GM12873 (cell line): ENCODE measurements around the gene PIPOX.

ENCODE experiments used
- TF ChIP-seq, protein P1 (sequence below): IDR thresholded peaks from 2 replicates; pipeline ENCODE4 v1.5.1; 2012; ENCODE audit warnings: low read depth, mild to moderate bottlenecking, moderate library complexity, low read length, control low read depth; ENCODE audit not compliant: insufficient read depth; ENCODE audit errors: missing control alignments

Gene PIPOX

DNA sequence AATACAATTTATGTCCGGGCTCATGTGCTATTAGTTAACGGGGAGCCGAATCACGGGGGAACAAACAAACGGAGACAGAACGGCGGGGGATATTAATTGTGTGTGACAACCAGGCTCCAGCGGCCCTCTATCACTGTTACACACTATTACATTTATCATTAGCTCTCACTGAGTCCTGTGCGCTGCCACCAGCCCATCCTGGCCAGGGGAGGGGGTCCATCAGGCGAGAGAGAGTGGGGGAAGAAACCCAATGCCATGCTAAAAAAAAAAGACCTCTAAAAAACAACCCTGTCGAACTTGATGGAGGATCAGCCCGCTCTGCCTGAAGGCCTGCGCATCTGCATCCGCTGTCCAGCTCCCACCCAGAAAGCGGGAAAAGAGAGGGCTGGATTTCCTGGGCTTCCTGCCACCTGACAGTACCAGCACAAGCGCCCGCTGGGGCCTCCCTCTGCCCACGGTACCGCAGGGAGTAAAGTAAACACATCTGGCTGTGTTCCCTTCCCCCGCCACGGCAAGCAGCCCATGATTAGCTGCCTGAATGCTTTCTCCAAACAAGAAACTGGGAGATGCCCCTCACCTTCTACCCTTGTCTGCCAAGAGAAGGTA lies 41.7 kb downstream of the PIPOX start:
- TF ChIP-seq, protein P1, sequence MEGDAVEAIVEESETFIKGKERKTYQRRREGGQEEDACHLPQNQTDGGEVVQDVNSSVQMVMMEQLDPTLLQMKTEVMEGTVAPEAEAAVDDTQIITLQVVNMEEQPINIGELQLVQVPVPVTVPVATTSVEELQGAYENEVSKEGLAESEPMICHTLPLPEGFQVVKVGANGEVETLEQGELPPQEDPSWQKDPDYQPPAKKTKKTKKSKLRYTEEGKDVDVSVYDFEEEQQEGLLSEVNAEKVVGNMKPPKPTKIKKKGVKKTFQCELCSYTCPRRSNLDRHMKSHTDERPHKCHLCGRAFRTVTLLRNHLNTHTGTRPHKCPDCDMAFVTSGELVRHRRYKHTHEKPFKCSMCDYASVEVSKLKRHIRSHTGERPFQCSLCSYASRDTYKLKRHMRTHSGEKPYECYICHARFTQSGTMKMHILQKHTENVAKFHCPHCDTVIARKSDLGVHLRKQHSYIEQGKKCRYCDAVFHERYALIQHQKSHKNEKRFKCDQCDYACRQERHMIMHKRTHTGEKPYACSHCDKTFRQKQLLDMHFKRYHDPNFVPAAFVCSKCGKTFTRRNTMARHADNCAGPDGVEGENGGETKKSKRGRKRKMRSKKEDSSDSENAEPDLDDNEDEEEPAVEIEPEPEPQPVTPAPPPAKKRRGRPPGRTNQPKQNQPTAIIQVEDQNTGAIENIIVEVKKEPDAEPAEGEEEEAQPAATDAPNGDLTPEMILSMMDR = no peak

DNA sequence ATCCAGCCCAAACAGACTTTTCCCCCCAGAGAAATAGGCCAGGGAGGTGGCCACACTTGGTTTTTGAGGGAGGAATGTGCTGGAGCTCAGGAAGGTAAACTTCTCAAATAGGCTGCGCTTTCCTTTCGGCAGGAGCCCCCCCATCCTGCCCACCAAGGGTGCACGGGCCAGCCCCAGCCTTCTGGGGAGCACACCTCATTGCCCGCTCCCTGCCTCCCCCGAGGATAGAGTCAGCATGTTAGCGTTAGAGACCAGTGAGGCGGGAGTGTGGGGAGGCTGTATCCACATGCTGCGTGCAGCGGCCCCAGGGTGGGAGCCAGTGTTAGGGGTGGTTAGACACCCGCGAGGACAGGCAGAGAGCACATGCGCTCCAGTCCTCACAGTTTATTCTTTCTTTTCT lies 42.3 kb downstream of the PIPOX start:
- TF ChIP-seq, protein P1 = no peak

DNA sequence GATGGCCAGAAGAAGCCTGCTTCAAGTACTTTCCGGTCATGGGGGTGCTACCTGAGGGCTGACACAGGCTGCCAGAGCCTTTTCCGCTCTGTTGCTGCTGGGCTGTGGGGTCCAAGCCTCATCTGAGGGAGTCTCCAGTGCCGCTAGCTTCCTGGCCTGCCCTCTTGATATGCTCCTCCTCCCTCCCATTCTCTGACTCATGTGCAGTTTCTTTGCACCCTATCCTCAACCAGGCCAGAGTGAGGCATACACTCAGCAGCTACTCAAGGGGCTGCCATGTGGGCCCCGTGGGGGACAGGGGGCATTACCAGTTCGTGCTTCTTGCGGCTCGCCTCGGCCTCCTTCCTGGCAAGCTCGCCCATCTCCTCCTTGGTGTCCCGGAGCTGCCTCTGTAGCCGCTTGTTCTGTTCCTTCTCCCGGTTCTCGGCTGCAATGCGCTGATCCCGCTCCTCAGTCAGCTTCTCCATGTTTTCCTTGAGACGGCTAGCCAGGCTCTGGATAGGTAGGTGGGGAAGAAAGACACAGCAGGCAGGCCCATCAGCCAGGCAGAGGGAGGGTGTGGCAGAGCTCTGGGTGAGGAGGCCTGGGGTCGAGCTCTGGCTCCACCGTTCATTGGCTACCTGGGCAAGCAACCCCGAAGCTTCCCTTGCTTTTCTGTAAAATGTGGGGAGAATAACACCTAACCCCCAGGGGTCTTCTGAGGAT lies 43.8 kb downstream of the PIPOX start:
- TF ChIP-seq, protein P1 = no peak

DNA sequence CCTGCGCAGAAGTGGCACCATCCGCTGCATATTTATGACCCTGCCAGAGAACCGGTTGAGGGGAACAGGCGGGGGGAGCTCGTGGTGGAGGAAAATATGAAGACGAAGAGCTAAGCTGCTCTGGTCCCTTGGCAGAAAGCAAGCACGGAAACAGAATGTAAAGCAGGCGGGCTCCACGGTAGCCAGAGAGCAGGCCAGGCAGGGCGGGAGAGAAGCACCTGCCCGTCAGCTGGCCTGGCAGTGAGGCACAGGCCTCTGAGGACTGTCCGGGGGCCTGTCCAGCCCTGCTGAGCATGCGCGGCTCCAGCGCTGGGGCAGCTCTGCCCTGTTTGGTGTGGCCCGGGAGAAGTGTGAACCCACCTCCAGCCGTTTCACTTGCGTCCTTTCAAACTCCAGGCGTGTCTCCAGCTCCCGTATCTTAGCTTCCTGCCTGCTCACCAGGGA lies 46.7 kb downstream of the PIPOX start:
- TF ChIP-seq, protein P1 = no peak

DNA sequence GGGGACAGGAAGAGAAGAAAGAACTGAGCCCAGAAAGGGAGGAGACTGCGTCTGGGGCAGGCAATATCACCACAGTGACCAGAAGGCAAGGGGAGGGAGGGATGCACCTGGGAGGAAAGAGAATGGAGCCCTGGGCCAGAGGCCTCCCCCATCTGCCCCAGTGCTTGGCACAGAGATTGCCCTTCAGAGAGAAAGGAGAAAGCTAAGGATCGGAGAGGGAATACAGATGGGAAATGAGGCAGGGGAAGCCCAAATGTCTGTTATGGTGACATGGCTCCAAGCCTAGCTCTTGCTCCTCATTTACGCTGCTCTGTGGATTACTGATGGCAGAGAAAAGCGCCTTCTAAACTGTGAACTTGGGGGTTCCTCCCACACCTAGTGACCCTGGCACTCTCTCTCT lies 47.2 kb downstream of the PIPOX start:
- TF ChIP-seq, protein P1 = no peak

DNA sequence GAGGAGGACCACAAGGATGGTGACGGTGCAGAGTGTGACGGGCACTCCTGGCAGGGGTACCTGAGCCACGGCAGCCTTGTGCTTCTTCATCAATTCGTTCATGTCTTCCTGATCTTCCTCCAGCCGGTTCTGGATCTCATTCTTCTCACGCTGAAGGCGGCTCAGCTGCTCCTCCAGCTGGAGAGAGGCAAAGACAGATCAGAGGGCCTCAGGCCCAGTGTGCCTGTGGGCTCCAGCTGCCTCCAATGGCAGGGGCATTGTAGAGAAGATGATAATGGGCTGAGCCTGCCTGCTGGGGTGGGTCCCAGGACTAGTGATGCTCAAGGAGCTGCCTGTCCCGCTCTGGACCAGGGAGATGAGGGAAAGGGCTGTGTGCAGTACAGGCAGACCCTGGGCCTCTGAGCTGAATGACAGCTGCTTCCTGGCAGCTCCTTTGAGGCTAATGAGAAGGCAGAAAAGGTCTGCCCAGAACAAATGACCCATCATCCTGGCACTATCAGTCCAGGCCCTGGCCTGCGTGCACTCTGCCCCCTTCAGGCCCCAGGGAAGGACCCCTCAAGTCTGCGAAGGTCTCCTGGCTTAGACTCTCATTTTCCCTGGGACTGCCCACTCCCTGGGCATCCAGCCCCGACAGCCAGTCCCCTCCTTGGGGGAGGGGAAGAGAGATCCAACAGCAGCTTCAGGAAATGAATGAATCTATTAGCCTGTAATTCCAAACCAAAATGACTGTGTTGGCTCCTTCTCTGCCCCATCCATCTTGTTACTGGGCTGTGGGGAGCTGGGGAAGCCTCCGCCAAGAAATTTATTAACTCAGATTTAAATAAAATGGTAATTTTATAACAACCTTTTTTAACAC lies 48.0 kb downstream of the PIPOX start:
- TF ChIP-seq, protein P1 = no peak
